C4-2B (cell line): ENCODE measurements around the gene TMCC2.
"Not testable (repeated sequence)": the region's sequence is repeated elsewhere in the genome, so short reads cannot be mapped to it uniquely, and the experiment has no call there.

Source experiments
- H3K27ac ChIP-seq: fragments of 450-650 bp; 2 replicates; pipeline ENCODE4 v1.5.1; 2017
- ZFX ChIP-seq: fragments of 450-650 bp; IDR thresholded peaks from 2 replicates; pipeline ENCODE4 v1.6.1; 2017
- TF ChIP-seq, protein P1 (sequence below): fragments of 450-650 bp; conservative IDR thresholded peaks from 2 replicates; pipeline ENCODE4 v1.5.1; 2017; ENCODE audit warnings: mild to moderate bottlenecking

TMCC2 gene

DNA sequence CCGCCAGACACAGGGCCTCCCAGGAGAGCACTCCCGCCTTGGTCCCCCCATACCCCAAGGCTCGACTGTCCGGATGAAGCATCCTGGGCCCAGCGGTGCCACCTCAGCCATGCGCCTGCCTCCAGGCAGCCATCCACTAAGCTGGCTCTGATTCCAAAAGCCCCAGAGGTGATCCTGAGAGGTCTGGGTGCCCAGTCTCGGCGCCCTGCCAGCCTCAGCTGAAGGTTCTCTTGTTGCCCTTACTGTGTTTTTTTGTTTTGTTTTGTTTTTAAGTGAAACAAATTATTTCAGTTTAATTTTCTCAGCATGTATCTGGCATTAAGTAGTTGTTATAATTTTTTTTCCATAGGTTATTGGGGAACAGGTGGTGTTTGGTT lies 48.9 kb downstream of the TMCC2 start:
- no peak overlapping the region for H3K27ac ChIP-seq
- TF ChIP-seq, protein P1, sequence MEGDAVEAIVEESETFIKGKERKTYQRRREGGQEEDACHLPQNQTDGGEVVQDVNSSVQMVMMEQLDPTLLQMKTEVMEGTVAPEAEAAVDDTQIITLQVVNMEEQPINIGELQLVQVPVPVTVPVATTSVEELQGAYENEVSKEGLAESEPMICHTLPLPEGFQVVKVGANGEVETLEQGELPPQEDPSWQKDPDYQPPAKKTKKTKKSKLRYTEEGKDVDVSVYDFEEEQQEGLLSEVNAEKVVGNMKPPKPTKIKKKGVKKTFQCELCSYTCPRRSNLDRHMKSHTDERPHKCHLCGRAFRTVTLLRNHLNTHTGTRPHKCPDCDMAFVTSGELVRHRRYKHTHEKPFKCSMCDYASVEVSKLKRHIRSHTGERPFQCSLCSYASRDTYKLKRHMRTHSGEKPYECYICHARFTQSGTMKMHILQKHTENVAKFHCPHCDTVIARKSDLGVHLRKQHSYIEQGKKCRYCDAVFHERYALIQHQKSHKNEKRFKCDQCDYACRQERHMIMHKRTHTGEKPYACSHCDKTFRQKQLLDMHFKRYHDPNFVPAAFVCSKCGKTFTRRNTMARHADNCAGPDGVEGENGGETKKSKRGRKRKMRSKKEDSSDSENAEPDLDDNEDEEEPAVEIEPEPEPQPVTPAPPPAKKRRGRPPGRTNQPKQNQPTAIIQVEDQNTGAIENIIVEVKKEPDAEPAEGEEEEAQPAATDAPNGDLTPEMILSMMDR, result no peak
- no peak for TF ChIP-seq ZFX

DNA sequence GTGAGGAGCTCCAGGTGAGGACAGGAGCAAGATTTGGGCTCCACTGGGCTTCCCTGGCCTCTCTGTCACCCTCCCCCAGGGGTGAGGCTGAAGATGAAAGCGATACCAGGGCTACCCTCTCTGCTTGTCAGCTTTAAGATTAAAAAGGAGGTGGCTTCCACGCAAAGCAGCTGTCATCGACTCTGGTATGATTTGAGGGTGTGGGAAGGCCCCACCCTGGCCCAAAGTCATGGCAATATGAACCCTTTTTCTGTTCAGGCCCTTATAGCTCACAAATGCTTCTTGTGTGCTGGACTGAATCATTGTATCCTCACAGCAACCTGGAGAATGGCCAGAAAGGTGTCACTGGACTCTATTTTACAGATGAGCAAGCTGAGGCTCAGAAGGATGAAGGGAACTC lies 52.2 kb downstream of the TMCC2 start:
- no peak overlapping the region for H3K27ac ChIP-seq

DNA sequence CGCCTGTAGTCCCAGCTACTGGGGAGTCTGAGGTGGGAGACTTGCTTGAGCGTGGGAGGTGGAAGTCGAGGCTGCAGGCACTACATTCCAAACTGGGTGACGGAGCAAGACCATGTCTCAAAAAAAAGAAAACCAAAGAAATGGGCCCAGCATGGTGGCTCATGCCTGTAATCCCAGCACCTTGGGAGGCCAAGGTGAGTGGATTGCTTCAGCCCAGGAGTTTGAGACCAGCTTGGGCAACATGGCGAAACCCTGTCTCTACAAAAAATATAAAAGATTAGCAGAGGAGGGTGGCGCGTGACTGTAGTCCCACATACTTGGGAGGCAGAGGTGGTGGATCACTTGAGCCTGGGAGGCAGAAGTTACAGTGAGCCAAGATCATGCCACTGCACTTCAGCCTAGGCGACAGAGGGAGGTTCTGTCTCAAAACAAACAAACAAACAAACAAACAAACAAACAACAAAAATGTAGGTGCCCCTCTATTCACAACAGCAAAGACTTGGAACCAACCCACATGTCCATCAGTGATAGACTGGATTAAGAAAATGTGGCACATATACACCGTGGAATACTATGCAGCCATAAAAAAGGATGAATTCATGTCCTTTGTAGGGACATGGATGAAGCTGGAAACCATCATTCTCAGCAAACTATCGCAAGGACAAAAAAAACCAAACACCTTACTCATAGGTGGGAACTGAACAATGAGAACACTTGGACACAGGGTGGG lies 53.1 kb downstream of the TMCC2 start:
- not testable (repeated sequence) for H3K27ac ChIP-seq

More for the DNA sequence above, 52.2 kb downstream of the TMCC2 start:
- TF ChIP-seq, protein P1, result no peak
- TF ChIP-seq ZFX, result no peak

DNA sequence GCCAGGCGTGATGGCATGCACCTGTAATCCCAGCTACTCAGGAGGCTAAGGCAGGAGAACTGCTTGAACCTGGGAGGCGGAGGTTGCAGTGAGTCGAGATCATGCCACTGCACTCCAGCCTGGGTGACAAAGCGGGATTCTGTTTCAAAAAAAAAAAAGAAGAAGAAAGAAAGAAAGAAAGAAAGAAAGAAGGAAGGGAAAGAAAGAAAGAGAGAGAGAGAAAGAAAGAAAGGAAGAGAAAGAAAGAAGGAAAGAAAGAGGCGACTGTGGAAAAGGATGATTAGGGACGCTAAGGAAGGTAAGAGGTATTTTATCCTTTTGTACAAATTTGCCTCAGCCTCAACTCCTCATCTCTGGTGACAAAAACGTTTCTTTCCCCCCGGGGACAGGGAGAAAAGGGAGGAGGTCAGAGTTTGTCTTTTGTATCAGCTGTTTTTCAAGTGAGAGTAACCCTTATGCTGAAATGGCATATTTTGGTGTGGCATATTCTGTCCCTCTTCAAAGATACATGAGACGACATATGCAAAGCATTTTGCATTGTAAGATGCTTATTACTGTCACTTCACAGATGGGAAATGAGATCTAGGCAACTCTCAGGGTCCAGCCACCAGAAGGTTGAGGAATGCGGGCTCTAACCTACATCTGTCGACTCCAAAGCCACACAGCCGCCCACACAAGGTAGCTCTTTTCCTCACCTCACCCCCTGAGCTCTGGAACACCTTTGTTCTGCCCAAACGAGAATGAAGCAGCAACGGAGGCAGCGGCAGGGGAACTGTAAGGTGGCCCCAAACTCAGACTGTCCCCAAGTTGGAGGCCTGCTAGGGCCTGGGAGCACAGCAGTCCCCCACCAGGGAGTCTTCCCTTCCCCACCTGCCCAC lies 55.8 kb downstream of the TMCC2 start:
- H3K27ac ChIP-seq, result no peak overlapping the region
- TF ChIP-seq, protein P1, result no peak
- no peak for TF ChIP-seq ZFX

DNA sequence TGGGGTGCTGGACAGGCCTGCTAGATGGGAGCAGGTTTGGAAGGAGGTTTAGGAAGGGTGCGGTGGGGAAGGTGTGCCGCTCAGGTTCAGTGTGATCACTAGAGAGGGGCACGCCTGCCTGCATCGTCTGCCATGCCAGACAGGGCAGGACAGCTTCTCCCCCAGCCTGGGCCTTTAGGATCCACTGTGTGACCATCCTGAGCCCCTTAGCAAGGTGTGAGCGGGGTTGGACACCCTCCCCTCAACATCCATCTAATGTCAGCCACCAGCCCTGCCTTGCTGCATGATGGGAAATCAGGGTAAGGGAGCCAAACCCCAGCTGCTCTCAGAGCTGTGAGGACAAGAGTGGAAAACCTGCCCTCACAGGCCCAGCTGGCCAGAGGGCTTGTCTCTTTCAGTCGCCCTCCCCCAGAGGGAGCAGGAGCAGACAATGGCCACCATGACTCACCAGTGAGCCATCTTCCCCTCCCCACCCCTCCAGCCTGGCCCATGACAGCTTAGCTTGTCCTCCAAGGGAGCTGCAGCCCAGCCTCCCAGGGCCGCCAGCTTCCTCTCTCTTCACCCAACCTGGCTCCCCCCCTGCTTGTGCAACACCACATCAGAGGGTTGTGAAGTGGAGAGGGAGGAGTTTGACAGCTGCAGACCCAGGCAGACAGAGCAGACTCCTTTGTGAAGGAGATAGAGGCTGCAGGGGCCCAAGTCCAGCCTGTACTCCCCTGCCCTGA lies 56.8 kb downstream of the TMCC2 start:
- H3K27ac ChIP-seq, result no peak overlapping the region
- TF ChIP-seq ZFX, result no peak
- TF ChIP-seq, protein P1, result no peak

DNA sequence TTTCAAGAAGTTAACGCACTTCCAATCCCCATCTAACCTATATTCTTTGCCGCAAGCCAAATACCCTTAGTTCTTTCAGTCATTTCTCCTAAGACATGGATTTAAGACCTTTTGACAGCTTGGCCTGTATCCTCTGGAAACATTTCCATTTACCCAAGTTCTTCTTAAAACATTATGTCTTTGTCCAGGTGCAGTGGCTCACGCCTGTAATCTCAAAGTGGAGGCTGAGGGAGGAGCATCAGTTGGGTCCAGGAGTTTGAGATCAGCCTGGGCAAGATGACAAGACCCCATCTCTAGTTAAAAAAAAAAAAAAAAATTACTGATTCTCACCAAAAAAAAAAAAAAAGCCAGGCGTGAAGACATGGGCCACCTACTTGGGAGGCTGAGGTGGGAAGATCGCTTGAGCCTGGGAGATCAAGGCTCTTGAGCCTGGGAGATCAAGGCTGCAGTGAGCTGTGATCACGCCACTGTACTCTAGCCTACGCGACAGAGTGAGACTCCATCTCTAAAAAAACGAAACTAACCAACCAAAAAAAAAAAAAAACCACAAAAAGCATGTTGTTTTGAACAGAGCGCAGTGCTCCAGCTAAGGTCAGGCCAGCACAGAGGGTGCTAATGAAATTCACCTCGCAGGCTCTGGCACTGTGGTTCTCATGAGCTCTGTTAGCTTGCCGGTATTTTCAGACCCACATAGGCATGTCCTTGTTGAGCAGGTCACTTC lies 57.8 kb downstream of the TMCC2 start:
- H3K27ac ChIP-seq, result no peak overlapping the region
- TF ChIP-seq, protein P1, result no peak
- no peak for TF ChIP-seq ZFX

DNA sequence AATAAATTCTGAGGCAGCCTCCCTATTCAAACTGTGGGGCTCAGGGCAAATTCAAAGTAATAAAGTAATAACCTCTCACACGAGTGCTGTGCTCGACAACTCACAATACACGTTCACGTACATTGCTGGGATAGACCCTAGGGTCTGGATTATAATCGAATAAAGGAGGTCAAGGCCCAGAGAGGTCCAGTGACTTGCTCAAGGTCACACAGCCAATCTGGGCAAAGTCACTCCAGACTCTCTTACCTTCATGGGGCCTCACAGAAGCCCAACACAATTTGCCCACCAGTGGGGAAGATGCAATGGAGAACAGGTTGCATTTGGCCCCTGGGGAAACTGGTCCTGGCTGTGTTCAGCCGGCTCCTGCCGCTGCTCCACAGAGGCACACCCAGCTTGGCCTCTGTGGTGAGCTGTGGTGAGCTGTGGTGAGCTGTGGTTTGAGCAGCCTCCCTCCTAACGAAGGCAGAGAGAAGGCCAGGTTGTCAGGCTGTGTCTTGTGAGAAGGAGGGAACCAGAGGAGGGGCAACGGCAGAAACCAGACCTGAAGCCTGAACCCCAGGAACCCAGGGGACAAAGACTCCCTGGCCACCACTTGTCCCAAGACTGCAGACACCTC lies 58.7 kb downstream of the TMCC2 start:
- H3K27ac ChIP-seq, result no peak overlapping the region
- no peak for TF ChIP-seq ZFX
- TF ChIP-seq, protein P1, result no peak
